ENCODE data around the gene IL1RAPL2. TPM values are rescaled to one million over a fixed set of nuclear protein-coding genes. Genes with fewer than 3 reads are reported as not detected.

IL1RAPL2 gene
- total and polyA plus RNA-seq, 2 of the 4 experiments (the other 2 are of a cell fraction): 0.03 TPM; not detected in 1

- Histone ChIP-seq H3K14ac (replicated peaks; ENCODE audit: low read depth, low read length) (no peak overlapping the region), H2AK9ac (replicated peaks; ENCODE audit: low read depth, low read length, poor library complexity) (no peak overlapping the region), H2BK120ac (ENCODE audit: low read depth, low read length) (no peak overlapping the region), H3K56ac (ENCODE audit: extremely low read depth, insufficient read depth, low read length) (no peak overlapping the region), H3K9me1 (ENCODE audit: insufficient read depth, low read length) (no peaks in the 10 kb centered on the region), H3K9me3 (ENCODE audit: control insufficient read depth, insufficient read depth, low read length) (no peaks in the 10 kb centered on the region), H2AFZ (replicated peaks; ENCODE audit: low read length, poor library complexity) (no peak overlapping the region), H4K20me1 (ENCODE audit: insufficient read depth, low read length) (no peaks in the 10 kb centered on the region), H3K4me1 (ENCODE audit: control insufficient read depth, insufficient read depth, low read length) (no peaks in the 10 kb centered on the region), H3K79me1 (ENCODE audit: low read depth in 1 of 2, low read length in 2 of 2) (no peaks in the 10 kb centered on the region), H3K4me2 (ENCODE audit: low read depth, low read length) (no peak overlapping the region), H3K18ac (ENCODE audit: low read depth, low read length) (no peak overlapping the region), H4K91ac (ENCODE audit: insufficient read depth, low read depth, low read length) (no peak overlapping the region), H3K9ac (ENCODE audit: low read depth, low read length) (no peak overlapping the region), H3K27ac (ENCODE audit: insufficient read depth, low read length) (no peak overlapping the region), H3K27me3 (ENCODE audit: control insufficient read depth, insufficient read depth, low read length) (no peaks in the 10 kb centered on the region), H2AK5ac (ENCODE audit: low read depth, low read length) (no peak overlapping the region), H4K5ac (ENCODE audit: low read depth, low read length) (no peak overlapping the region), H2BK15ac (ENCODE audit: low read depth, low read length) (no peak overlapping the region), H3K4me3 (ENCODE audit: insufficient read depth, low read depth, low read length) (no peak overlapping the region), H3K23ac (ENCODE audit: low read depth, low read length) (no peak overlapping the region), H2BK5ac (ENCODE audit: low read depth, low read length, poor library complexity, severe bottlenecking) (no peak overlapping the region), H3K4ac (ENCODE audit: low read depth, low read length) (no peak overlapping the region), H2BK20ac (ENCODE audit: low read depth, low read length) (no peak overlapping the region), H3K36me3 (ENCODE audit: control insufficient read depth, insufficient read depth, low read length) (no peaks in the 10 kb centered on the region), H4K8ac (ENCODE audit: low read depth in 2 of 2, low read length in 2 of 2) (no peak overlapping the region)
- in situ Hi-C loops (cut with MboI; ENCODE audit: low sequenced_read_pairs): no loop called here
- TF ChIP-seq RFX5 (IDR thresholded peaks at IDR 0.05; ENCODE audit: low read depth, low read length): no peak
- no peak for TF ChIP-seq NFE2L2 (IDR thresholded peaks at IDR 0.05; ENCODE audit: low read depth, low read length)
- no peak for TF ChIP-seq CTCF (conservative IDR thresholded peaks at IDR 0.05; ENCODE audit: low read depth, low read length)
- no peak for TF ChIP-seq MAZ (IDR thresholded peaks at IDR 0.05; ENCODE audit: borderline replicate concordance, low read depth, low read length)
- no peak for TF ChIP-seq CHD1 (IDR thresholded peaks at IDR 0.05; ENCODE audit: low read depth, low read length)
- no peak for TF ChIP-seq RCOR1 (IDR thresholded peaks at IDR 0.05; ENCODE audit: insufficient replicate concordance, low read length)
- no peak for TF ChIP-seq USF2 (IDR thresholded peaks at IDR 0.05; ENCODE audit: low read depth, low read length)
- TF ChIP-seq MAFK (IDR thresholded peaks at IDR 0.05; ENCODE audit: low read depth, low read length): no peak
- TF ChIP-seq RAD21 (IDR thresholded peaks at IDR 0.05; ENCODE audit: low read length): no peak
- TF ChIP-seq MXI1 (IDR thresholded peaks at IDR 0.05; ENCODE audit: borderline replicate concordance, low read depth, low read length): no peak
- intact Hi-C loops (cut with micrococcal nuclease): no loop called here
- dilution Hi-C loops (cut with HindIII; ENCODE audit: low sequenced_read_pairs, unreplicated experiment): no loop called here
- no TSS peak for BruUV-seq (replicated peaks)
- ChIA-PET POLR2A (ENCODE audit: unreplicated experiment) (no interaction called here), CTCF (interaction anchor here (0.7 kb wide), 1 partner anchor 10 kb away, joined by 3 read pairs; no protein-coding TSS in a partner anchor)
- ATAC-seq (ENCODE audit: low read depth) (no peak), DNase-seq (no peak)
Measured at GRCh38 chrX:105773801-105774200, 1207.8 kb downstream of the IL1RAPL2 start.
